HG03460 (cell line): ENCODE measurements around the gene ZNF416.

Experiments used
- ATAC-seq: cut with Tn5 transposase; IDR thresholded peaks from one replicate; pipeline ENCODE4 v1.9.1; 2021; ENCODE audit not compliant: unreplicated experiment

ZNF416 gene

DNA sequence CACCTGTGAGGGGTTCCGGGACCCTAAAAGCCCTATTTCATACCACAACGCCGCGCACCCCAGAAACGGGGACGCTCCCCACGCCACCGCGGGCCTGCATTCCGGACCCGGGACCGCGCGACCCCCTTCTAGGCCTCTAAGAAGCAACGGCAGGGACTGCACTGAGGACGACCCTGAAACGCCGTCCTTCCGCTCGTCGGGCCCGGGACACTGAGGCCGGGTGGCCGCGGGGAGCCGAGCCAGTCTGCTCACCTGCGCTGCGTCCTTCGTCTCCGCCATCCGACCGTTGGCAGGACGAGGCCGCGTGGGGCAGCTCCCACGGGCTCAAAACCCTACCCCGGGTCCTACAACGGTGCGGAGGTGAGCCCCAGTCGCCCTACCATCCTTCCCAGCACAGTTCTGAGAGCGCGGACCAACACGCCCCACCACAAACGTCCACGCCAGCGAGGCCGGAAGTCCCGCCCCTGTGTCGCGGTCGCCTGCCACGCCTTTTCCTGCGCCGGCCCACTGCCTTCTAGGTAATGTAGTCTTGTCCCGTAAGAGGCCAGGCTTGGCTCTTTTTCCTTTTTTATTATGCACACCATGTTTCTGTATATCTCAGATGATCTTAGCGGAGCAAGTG, 19.2 kb downstream of the ZNF416 start, which contains the start of gene ZNF550:
Gene ZNF550 (minus strand): TSS at position 460 of the 622 bp plus-strand sequence. CDS start 181 bp downstream, at position 279.
- ATAC-seq = peak; percentile 97

DNA sequence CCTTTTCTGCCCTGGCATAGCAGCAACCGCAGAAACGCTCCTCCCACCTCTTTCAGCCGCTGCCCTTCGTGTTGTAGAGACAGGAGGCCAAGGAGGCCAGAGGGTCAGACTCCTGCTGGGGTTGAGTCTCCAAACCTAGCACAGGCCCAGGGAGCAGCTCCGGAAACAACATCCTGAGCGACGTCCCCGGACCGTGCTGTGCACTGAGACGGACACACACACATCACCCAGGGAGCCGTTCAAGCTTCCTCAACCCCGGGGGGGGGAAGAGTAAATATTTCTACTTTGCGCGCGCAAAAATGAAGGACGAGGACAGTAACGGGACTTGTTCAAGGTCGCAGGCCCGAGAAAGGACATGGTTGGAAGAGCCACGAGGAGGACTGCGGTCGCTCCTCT, 19.7 kb downstream of the ZNF416 start:
- peak; percentile 27 for ATAC-seq

DNA sequence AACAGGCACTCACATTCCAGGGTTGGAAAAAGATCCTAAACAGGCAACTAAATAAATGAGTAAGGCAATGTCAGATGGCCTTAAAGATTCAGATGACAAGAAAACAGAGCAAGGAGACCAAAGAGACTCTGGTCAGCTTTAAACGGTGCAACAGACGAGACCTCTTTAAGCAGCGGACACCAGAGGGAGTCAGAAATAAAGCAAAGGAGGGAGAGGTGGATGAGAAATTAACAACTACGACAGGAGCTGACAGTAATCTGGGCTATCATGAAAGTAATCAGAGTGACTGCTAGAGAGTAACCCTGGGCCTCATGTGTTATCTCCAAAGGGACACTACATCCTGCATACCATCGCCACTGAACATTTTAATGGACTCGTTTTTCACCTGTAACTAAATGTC, 20.2 kb downstream of the ZNF416 start:
- ATAC-seq = no peak

DNA sequence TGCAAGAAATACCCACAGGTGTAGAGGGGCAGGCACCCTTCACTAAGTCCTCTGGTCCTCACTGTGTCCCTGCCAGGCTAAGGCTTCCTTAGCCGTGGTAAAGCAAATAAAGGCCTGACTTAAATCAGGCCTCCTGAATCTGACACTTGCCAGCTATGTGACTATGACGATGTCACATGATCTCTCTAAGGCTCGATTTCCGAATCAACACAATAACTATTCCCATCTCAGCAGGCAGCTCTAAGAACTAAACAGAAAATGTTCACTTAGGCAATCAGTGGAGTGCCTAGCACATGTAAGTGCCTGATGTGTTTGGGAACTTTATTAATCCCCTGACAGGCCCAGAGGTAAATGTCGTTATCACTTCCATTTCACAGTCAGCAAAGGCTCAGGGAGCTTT, 21.1 kb downstream of the ZNF416 start:
- no peak for ATAC-seq

DNA sequence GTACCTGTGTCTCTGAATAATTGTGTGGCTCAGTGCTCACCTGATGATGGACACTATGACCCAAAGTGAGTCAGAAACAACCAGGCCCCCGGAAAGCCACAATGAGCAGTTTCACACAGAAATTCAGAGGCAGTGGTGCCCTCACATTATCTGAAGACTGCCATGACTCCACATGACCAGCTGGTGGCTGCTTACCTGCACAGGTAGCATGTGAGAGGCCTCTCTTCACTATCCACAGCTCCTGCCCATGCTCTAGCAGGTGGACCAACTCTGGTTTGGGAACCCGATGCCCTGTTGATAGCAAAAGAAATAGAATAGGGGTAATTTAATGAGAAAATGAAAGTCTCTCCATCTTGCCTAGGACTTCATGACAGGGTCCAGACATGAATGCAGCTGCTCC, 26.3 kb downstream of the ZNF416 start:
- no peak for ATAC-seq

DNA sequence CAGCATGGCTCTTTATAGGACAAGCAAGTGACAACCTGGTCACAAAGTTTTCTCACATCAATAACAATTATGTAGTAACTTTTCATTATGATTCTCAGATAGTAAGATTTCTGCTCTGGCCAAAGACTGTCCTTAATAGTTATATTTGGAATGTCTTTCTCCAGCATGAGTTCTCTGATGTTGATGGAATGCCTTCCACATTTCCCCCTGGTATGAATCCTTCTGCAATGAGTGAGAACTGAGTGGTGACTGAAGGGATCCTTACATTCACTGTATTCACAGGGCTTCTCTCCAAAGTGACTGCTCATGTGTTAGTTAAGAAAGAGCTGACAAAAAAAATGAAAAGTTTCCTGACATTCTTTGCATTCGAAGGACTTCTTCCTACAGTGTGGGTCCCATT, 32.2 kb downstream of the ZNF416 start:
- no peak for ATAC-seq

DNA sequence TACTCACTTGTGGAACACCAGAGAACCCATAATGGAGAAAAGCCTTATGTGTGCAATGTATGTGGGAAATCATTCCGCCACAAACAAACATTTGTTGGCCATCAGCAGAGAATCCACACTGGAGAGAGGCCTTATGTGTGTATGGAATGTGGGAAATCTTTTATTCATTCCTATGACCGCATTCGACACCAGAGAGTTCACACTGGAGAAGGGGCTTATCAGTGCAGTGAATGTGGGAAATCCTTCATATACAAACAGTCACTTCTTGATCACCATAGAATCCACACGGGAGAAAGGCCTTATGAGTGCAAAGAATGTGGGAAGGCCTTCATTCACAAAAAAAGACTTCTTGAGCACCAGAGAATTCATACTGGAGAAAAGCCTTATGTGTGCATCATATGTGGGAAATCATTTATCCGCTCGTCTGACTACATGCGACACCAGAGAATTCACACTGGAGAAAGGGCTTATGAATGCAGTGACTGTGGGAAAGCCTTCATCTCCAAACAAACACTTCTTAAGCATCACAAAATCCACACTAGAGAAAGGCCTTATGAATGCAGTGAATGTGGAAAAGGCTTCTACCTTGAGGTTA, 40.7 kb downstream of the ZNF416 start:
- ATAC-seq = no peak

DNA sequence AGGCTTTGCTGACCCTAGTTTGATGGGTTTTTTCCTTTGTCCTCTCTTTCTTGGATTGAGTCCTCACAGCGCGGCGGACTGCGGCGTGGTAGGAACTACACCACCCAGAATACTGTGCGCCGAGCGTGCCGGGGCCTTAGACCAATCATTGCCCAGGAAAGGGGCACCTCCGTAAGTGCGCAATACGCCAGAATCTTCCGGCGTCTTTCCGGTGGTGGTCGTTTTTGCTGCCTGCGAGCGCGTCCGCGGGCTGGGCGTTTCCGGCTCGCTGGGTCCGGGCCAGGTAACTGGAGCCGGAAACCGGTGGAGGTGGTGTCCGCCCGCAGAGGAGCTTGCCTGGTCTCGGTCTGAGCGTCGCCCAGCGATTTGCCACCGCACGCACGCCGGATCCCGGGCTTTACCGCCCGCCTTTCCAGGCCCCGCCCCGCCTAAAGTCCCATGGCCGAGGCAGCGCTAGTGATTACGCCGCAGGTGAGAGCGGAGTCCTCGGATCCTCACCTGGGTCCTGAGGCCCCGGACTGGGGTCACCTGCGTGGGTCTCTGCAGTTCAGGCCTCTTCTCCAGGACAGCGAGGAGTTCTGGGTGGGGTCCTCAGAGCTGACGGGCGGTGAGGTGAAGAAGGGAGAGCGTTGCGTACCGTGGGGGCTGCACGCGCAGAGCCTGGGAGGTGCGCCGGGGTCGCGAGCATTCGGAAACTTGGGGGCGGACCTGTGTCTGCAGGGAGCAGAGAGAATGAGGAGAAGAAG, 51.4 kb downstream of the ZNF416 start, which contains the start of gene ZNF549:
Gene ZNF549 (plus strand): TSS at position 221 of the 746 bp plus-strand sequence. CDS start 218 bp downstream, at position 439.
- peak; percentile 98 for ATAC-seq
